NOMO-1 treated with DMSO at 0.1 percent for 48 hours (cell line): Measurements from ENCODE around the gene ARHGEF16.

ENCODE experiments used
- DNase-seq: peaks from one replicate; lab custom pipeline; 2025; ENCODE audit not compliant: unreplicated experiment; lab: John Stamatoyannopoulos, UW

ARHGEF16 gene

GRCh38 chr1:3480369-3480719, 25.9 kb downstream of the ARHGEF16 start:
- no peak for DNase-seq

GRCh38 chr1:3481046-3481445, 26.6 kb downstream of the ARHGEF16 start:
- no peak for DNase-seq

GRCh38 chr1:3481836-3482375, 27.4 kb downstream of the ARHGEF16 start:
- no peak for DNase-seq

- no peak for DNase-seq
Measured at GRCh38 chr1:3482378-3482849, 27.9 kb downstream of the ARHGEF16 start.

GRCh38 chr1:3483380-3483779, 28.9 kb downstream of the ARHGEF16 start:
- no peak for DNase-seq

- no peak for DNase-seq
Measured at GRCh38 chr1:3483801-3484444, 29.5 kb downstream of the ARHGEF16 start.

- no peak for DNase-seq
Measured at GRCh38 chr1:3485016-3485415, 30.6 kb downstream of the ARHGEF16 start.

- no peak for DNase-seq
Measured at GRCh38 chr1:3488432-3488831, 34.0 kb downstream of the ARHGEF16 start.

GRCh38 chr1:3490046-3490745, 35.7 kb downstream of the ARHGEF16 start:
- DNase-seq = no peak

- DNase-seq = peak; percentile 41
Measured at GRCh38 chr1:3491291-3492246, 37.1 kb downstream of the ARHGEF16 start.

GRCh38 chr1:3492545-3493246, 38.2 kb downstream of the ARHGEF16 start:
- DNase-seq = no peak

GRCh38 chr1:3494321-3495308, 40.1 kb downstream of the ARHGEF16 start:
- DNase-seq = no peak

- no peak for DNase-seq
Measured at GRCh38 chr1:3495776-3496745, 41.6 kb downstream of the ARHGEF16 start.

GRCh38 chr1:3496916-3497315, 42.5 kb downstream of the ARHGEF16 start:
- no peak for DNase-seq

GRCh38 chr1:3497521-3497920, 43.1 kb downstream of the ARHGEF16 start:
- no peak for DNase-seq

- DNase-seq = no peak
Measured at GRCh38 chr1:3498246-3498930, 43.9 kb downstream of the ARHGEF16 start.

- DNase-seq = no peak
Measured at GRCh38 chr1:3498986-3499385, 44.5 kb downstream of the ARHGEF16 start.

- no peak for DNase-seq
Measured at GRCh38 chr1:3499611-3500010, 45.1 kb downstream of the ARHGEF16 start.
